Erythroblast (primary cell): ENCODE measurements around the gene ETFDH.
"Not testable (repeated sequence)": the region's sequence is repeated elsewhere in the genome, so short reads cannot be mapped to it uniquely, and the experiment has no call there.

Experiments used
- DNase-seq, 2 experiments: peaks; one replicate each; lab custom pipeline; 2025; lab: John Stamatoyannopoulos, UW
- GATA1 ChIP-seq: IDR thresholded peaks from 2 replicates; pipeline ENCODE4 v1.6.1; 2011; ENCODE audit warnings: low read depth, mild to moderate bottlenecking, control low read depth, low read length, moderate library complexity
- POLR2A ChIP-seq: IDR thresholded peaks from 2 replicates; pipeline ENCODE4 v1.6.1; 2011; ENCODE audit warnings: mild to moderate bottlenecking, low read length

The ETFDH gene

DNA sequence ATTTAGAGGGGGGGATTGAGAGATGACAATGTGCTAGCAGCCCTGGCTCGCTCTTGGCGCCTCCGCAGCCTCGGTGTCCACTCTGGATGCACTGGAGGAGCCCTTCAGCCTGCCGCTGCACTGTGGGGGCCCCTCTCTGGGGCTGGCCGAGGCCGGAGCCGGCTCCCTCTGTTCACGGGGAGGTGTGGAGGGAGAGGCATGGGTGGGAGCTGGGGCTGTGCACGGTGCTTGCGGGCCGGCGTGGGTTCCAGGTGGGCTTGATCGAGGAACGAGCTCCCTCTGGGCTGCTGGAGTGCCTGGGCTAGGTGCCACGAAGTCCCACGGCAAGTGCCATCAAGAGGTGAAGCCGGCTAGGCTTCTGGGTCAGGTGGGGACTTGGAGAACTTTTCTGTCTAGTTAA is 7.3 kb upstream of the ETFDH start:
- no peak for DNase-seq
- TF ChIP-seq GATA1 = no peak
- no peak for TF ChIP-seq POLR2A

DNA sequence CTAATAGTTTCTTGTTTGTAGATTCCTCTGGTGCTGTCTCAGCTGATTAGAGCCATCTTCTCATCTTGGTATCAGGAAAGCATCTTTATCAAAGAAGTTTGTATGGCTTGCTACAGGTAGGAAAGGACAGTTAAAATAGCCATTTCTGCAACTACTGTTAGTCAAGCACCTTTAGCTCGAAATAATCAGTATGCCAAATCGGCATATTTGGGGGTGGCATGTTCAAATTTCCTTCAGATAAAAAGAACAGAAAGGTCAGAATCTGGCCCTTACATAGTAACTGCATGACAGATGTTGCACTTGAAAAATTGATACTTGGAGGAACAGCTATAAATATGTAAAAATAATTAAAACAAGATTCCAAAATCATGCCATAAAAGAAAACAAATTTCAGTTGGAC is 5.2 kb upstream of the ETFDH start:
- TF ChIP-seq GATA1 (no peak), POLR2A (no peak)
- no peak for DNase-seq

DNA sequence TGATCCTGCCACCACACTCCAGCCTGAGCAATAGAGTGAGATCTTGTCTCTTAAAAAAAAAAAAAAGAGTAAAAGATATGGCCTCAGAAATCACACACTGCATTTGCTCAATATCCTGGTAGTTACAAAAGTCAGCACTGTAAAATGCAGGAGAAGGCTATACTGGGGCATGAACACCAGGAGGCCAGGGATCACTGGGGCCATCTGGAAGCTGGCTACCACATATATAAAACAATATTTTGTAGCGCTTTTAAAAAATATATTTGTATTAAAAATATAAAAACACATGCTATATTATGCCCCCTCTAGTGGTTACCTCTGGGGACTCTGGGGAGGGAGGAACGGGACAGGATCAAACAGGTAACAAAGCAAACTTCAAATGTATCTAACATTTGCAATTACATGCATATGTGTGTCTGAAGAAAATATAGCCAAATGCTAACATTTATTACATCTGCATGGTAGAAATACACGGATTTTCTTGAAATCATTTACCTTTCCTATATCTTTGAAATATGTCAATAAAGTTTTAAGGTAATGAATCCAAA is 4.4 kb upstream of the ETFDH start:
- DNase-seq = peak; percentile 45 to 59

DNA sequence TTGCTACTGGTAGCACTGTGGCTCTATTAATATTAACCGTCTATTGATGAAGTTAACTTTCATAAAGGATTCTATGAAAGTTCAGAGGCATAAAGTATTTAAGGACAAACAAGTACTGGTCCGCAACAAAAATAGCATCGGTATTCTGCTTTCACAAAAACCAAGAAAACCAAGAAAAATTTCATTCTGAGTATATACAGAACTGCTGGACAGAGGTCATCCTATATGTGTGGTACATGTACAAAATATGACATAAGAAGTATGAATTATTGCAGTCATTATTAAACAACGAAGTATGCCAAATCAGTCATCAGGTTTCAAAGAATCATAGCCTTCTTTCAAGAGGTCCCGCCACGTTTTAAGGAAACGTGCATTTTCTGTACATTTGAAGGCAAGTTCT is 2.8 kb upstream of the ETFDH start:
- TF ChIP-seq GATA1 (no peak), POLR2A (no peak)
- DNase-seq = no peak

More for the DNA sequence above, 4.4 kb upstream of the ETFDH start:
- TF ChIP-seq POLR2A (no peak), GATA1 (no peak)

DNA sequence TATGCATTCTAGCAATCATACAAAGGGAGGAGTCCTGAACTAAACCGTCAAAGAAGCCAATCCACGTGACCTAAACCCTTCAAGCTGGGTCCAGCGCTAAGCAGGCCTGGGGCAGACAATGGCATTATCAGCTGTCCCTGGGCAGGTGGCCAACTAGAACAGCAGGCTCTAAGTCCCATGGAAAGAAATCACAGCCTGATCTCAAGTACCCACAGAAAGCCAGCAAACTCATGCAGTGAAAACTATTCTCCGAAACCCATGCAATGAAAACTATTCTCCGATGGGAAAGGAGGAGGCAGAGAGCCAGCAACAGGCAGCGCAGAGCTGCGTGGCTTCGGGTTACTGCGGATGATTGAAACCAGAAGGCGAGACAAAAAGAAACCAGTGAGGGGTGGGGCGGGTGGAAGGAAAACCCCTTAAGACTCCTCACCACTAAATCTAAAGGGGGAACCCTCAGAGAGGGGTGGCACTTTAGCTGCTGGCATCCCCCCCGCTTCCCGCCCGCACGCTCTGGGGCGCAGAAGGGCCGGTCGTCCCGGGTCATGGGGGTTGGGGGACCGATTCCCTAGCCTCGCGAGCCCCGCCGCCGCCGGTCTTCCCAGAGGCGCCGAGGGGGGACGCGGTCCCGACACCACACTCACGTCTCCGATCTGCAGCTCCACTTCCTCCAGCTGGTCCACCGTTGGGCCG is 976 bp upstream of the ETFDH start:
- TF ChIP-seq POLR2A (no peak), GATA1 (no peak)

DNA sequence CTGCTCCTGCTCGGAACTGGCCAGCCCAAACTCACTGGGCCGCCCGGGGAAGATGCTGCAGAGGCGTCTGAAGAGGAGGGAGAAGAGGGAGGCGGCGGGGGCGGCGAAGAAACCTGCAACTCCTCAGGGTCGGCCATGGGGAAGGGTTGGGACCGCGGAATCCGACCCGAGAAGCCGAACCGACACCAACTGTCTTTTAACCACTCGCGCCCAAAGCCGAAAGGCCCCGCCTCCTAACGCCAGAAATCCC is 506 bp upstream of the ETFDH start, which contains the start of gene C4orf46:
Gene C4orf46, minus strand, starts transcription at position 223 of the 250 bp plus-strand sequence. Its CDS starts 86 bp downstream, at position 137.
- DNase-seq = no peak
- TF ChIP-seq POLR2A (no peak), GATA1 (no peak)

More for the DNA sequence above, 976 bp upstream of the ETFDH start:
- DNase-seq = peak; percentile 77 to 89

DNA sequence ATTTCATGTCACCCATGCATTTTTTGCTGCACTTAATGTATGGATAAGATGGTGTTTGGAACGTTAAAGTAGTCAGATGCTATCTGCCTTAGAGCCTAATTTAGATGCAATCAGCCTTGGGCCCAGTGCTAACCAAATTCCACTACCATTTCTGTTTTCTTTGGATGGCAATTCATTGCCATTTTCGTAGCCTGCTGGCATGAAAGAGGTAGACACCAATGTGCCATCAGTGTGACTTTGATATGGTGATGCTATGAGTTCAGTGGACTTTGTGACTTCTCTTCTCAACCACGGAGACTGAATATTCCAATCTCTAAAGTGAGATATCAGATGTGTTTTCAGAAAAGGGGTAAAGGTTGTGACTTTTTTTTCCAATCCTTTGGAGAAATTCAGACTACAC is 1.5 kb downstream of the ETFDH start:
- peak in 1 of 2 experiments; percentile 5 for DNase-seq
- TF ChIP-seq POLR2A = no peak
- no peak for TF ChIP-seq GATA1

DNA sequence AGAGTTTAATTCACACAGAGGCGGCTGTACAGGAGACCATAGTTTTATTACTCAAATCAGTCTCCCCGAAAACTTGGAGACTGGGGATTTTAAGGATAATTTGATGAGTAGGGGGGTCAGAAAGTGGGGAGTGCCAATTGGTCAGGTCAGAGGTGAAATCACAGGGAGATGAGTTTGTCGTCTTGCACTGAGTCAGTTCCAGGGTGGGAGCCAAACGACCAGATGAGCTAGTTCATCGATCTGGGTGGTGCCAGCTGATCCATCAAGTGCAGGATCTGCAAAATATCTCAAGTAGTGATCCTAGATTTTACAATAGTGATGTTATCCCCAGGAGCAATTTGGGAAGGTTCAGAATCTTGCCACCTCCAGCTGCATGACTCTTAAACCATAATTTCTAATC is 4.0 kb downstream of the ETFDH start:
- TF ChIP-seq GATA1 (no peak), POLR2A (no peak)
- DNase-seq = no peak

DNA sequence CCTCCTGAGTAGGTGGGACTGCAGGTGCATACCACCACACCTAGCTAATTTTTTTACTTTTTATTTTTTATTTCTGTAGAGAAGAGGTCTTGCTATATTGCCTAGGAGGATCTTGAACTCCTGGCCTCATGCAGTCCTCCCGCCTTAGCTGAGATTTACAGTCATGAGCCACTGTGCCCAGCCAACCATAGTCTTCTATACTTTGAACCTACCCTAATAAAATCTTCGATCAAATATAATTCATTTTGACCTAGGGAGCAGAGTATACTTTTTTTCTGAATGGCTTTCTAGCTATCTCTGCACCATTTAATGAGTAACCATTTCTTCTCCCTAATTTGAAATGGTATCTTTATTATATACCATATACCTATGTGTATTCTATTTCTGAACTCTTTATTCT is 6.7 kb downstream of the ETFDH start:
- no peak for DNase-seq
- TF ChIP-seq GATA1 (no peak), POLR2A (no peak)

DNA sequence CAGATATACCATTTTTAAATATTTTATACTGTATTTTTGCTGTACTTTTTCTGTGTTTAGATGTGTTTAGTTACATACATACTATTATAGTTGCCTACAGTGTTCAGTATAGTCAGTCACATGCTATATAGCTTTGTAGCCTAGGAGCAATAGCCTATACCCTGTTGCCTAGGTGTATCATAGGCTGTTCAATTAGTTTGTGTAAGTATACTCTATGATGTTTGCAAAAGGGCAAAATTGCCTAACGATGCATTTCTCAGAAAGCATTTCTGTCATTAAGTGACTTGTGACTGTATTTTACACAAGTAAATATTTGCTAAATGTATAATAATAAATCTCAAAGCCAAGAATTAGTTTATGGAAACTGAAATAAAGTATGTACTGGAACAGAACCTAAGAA is 9.5 kb downstream of the ETFDH start:
- no peak for DNase-seq
- TF ChIP-seq GATA1 = no peak
- TF ChIP-seq POLR2A = no peak

DNA sequence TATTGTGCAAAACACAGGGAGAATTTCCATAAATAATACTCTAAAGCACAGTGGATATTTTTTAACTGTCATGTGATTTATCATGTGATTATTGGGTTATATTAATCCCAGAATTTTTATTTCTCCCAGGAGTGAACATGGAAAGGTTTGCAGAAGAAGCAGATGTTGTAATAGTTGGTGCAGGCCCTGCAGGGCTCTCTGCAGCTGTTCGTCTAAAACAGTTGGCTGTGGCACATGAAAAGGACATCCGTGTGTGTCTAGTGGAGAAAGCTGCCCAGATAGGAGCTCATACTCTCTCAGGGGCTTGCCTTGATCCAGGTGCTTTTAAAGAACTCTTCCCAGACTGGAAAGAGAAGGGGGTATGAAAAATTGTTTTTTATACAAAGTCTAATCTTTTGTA is 10.0 kb downstream of the ETFDH start:
- DNase-seq = no peak
- no peak for TF ChIP-seq GATA1
- no peak for TF ChIP-seq POLR2A

DNA sequence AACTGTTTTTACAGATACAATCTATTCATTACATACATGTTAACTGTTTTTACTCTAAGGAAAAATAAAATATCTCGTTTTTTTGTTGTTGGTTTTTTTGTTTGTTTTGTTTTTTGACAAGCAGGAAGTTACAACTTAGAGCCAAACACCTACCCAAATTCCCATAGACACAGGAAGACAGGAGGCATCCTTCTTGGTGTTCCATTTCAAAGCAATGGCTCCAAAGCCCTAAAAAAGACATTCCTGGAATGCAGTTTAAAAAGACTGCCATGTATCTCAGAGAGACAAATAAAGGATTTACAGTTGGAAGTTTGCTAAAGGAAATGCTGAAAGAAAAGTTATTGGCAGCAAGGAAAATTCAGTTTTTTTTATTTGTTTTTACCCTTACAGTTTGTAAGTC is 16.7 kb downstream of the ETFDH start:
- TF ChIP-seq POLR2A (no peak), GATA1 (no peak)
- DNase-seq = no peak

DNA sequence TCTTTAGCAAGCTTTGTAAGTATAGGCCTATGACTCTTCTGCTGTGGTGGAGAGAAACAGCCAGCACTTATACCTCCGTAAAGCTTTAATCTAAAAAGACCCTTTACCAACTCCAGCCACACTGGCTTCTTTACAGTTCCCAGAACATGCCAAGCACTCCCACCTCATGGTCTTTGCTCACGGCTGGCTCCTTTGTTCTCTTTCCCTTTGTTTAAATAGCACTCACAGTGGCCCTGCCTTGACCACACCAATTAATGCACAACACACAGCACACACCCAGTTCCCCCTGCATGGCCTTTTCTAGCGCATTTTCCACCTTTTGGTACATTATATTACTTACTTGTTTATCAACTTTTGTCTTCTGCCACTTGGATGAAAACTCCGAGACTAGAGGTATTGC is 32.2 kb downstream of the ETFDH start:
- no peak for DNase-seq
- TF ChIP-seq GATA1 (no peak), POLR2A (no peak)

DNA sequence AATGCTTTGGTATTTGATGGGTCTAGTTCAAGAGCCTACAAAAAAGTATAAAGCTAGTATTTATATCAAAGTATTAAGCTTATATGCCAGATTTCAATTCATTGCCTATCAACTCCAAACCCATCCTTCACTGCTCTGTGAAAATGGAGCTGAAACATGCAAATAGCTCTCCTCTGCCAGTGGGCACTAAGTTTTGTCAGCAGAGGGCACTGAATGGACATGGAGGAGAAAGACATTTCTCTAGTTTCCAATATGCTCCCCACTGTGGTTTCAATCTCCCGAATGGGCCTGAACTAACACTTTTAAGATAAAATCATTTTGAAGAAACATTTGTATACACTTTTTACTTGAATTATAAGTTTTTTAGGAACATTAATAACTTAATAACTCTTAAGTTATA is 38.7 kb downstream of the ETFDH start:
- TF ChIP-seq POLR2A (no peak), GATA1 (no peak)

DNA sequence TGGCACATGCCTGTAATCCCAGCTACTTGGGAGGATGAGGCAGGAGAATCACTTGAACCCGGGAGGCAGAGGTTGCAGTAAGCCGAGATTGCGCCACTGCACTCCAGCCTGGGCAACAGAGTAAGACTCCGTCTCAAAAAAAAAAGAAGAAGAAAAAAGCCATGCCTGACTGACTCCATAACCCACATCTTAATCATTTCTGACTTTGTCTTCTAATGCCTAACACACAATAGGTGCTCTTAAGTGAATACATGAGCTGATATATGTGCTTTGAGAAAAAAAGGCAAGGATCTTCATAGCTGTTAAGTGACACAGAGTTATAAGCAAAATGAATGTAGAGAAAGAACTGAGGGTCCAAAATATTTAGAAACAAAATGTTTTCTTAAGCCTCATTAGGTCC is 40.5 kb downstream of the ETFDH start:
- not testable (repeated sequence) for DNase-seq

More for the DNA sequence above, 38.7 kb downstream of the ETFDH start:
- DNase-seq = peak; percentile 17 to 47
